GM19240 (cell line): ENCODE measurements around the gene ZNF774.
"Not testable (repeated sequence)": the region's sequence is repeated elsewhere in the genome, so short reads cannot be mapped to it uniquely, and the experiment has no call there.

ENCODE experiments used
- DNase-seq: peaks from one replicate; pipeline ENCODE4 v3.0.0; 2011; ENCODE audit warnings: low spot score; ENCODE audit not compliant: insufficient read length

Gene ZNF774

GRCh38 chr15:90352107-90352893 is at the start of gene ZNF774:
Gene ZNF774, plus strand, starts transcription at chr15:90352284. Its CDS starts 2,377 bp downstream, at chr15:90354661.
- peak; percentile 95 for DNase-seq

GRCh38 chr15:90305355-90305754 is 46.7 kb upstream of the ZNF774 start:
- DNase-seq: not testable (repeated sequence)

GRCh38 chr15:90305932-90306331 is 46.2 kb upstream of the ZNF774 start:
- DNase-seq: no peak

GRCh38 chr15:90306560-90306959 is 45.5 kb upstream of the ZNF774 start:
- peak; percentile 29 for DNase-seq

- no peak for DNase-seq
These were observed 44.4 kb upstream of the ZNF774 start for GRCh38 chr15:90307661-90308060.

GRCh38 chr15:90309020-90309419 is 43.1 kb upstream of the ZNF774 start:
- DNase-seq: no peak

GRCh38 chr15:90315278-90315982 is 36.7 kb upstream of the ZNF774 start:
- DNase-seq: no peak

GRCh38 chr15:90316139-90316538 is 35.9 kb upstream of the ZNF774 start:
- no peak for DNase-seq

GRCh38 chr15:90318591-90318990 is 33.5 kb upstream of the ZNF774 start:
- no peak for DNase-seq

- DNase-seq: peak; percentile 78
These were observed 31.8 kb upstream of the ZNF774 start for GRCh38 chr15:90320062-90320884.

GRCh38 chr15:90320885-90321278 is 31.2 kb upstream of the ZNF774 start:
- no peak for DNase-seq

- no peak for DNase-seq
These were observed 29.5 kb upstream of the ZNF774 start for GRCh38 chr15:90322538-90322937.

- DNase-seq: no peak
These were observed 26.4 kb upstream of the ZNF774 start for GRCh38 chr15:90325726-90326125.

- no peak for DNase-seq
These were observed 25.6 kb upstream of the ZNF774 start for GRCh38 chr15:90326441-90326840.

- no peak for DNase-seq
These were observed 24.8 kb upstream of the ZNF774 start for GRCh38 chr15:90327311-90327710.

GRCh38 chr15:90334304-90334731 is 17.8 kb upstream of the ZNF774 start:
- DNase-seq: no peak

- no peak for DNase-seq
These were observed 15.4 kb upstream of the ZNF774 start for GRCh38 chr15:90336705-90337141.

GRCh38 chr15:90337256-90337655 is 14.8 kb upstream of the ZNF774 start:
- no peak for DNase-seq

- DNase-seq: no peak
These were observed 13.6 kb upstream of the ZNF774 start for GRCh38 chr15:90338532-90338931.

- no peak for DNase-seq
These were observed 11.7 kb upstream of the ZNF774 start for GRCh38 chr15:90340345-90340744.

- no peak for DNase-seq
These were observed 8.7 kb upstream of the ZNF774 start for GRCh38 chr15:90343302-90343790.

GRCh38 chr15:90344662-90345061 is 7.4 kb upstream of the ZNF774 start:
- DNase-seq: no peak
